IMR-90 (cell line): ENCODE results near the gene SMC1B. TPM values are rescaled to one million over a fixed set of nuclear protein-coding genes. Genes with fewer than 3 reads are reported as not detected.

Source experiments
- ATAC-seq: fragments of 200-7000 bp; cut with Tn5 transposase; 2 replicates; pipeline ENCODE4 v1.9.1; 2020; ENCODE audit warnings: low read depth, mild to moderate bottlenecking, moderate library complexity
- BruUV-seq: library from RNA; stranded (reverse); fragments of 400-500 nt; replicated peaks from 2 replicates; lab custom pipeline; 2021; lab: Mats Ljungman, UMichigan
- CTCF ChIA-PET: fragments of 300-600 bp; formaldehyde crosslinking; extraction: SDS; loops from one replicate; lab custom pipeline; 2021; ENCODE audit warnings: antibody characterized with exemption; lab: Yijun Ruan, JAX
- POLR2A ChIA-PET: fragments of 300-600 bp; sonication (Branson Sonifier 250); formaldehyde crosslinking; loops from one replicate; lab custom pipeline; 2022; ENCODE audit warnings: antibody characterized with exemption; ENCODE audit not compliant: unreplicated experiment; lab: Charles Lee
- DNase-seq: peaks from one replicate; pipeline ENCODE4 v3.0.0; 2013
- H2AFZ ChIP-seq: replicated peaks from 2 replicates; pipeline ENCODE3; 2013; ENCODE audit warnings: low read length, mild to moderate bottlenecking; ENCODE audit not compliant: poor library complexity
- H2AK5ac ChIP-seq: 2 replicates; pipeline ENCODE4 v1.6.1; 2013; ENCODE audit warnings: low read depth, low read length, inconsistent platforms
- H2AK9ac ChIP-seq: replicated peaks from 2 replicates; pipeline ENCODE3; 2013; ENCODE audit warnings: mild to moderate bottlenecking, low read depth, low read length, moderate library complexity; ENCODE audit not compliant: poor library complexity
- H2BK120ac ChIP-seq: 2 replicates; pipeline ENCODE4 v1.6.1; 2013; ENCODE audit warnings: low read depth, low read length, inconsistent platforms
- H2BK15ac ChIP-seq: 3 replicates; pipeline ENCODE4 v1.6.1; 2013; ENCODE audit warnings: low read depth, low read length, inconsistent platforms
- H2BK20ac ChIP-seq: 2 replicates; pipeline ENCODE4 v1.6.1; 2013; ENCODE audit warnings: low read depth, mild to moderate bottlenecking, inconsistent platforms, low read length, moderate library complexity
- H2BK5ac ChIP-seq: 2 replicates; pipeline ENCODE4 v1.6.1; 2013; ENCODE audit warnings: mild to moderate bottlenecking, low read depth, low read length, inconsistent platforms; ENCODE audit not compliant: poor library complexity, severe bottlenecking
- H3K14ac ChIP-seq: replicated peaks from 2 replicates; pipeline ENCODE4 v1.6.1; 2013; ENCODE audit warnings: low read depth, low read length, inconsistent platforms
- H3K18ac ChIP-seq: 2 replicates; pipeline ENCODE4 v1.6.1; 2013; ENCODE audit warnings: low read depth, low read length, control low read depth
- H3K23ac ChIP-seq: 2 replicates; pipeline ENCODE4 v1.6.1; 2013; ENCODE audit warnings: low read depth, low read length, inconsistent platforms
- H3K27ac ChIP-seq: 2 replicates; pipeline ENCODE4 v1.5.1; 2013; ENCODE audit warnings: mild to moderate bottlenecking, control low read depth, low read length; ENCODE audit not compliant: insufficient read depth
- H3K27me3 ChIP-seq: 2 replicates; pipeline ENCODE4 v1.6.1; 2013; ENCODE audit warnings: low read length; ENCODE audit not compliant: control insufficient read depth, insufficient read depth
- H3K36me3 ChIP-seq: 2 replicates; pipeline ENCODE4 v1.6.1; 2013; ENCODE audit warnings: low read length, mixed read lengths; ENCODE audit not compliant: control insufficient read depth, insufficient read depth
- H3K4ac ChIP-seq: 2 replicates; pipeline ENCODE4 v1.6.1; 2013; ENCODE audit warnings: low read depth, low read length, inconsistent platforms
- H3K4me1 ChIP-seq: 2 replicates; pipeline ENCODE4 v1.6.1; 2013; ENCODE audit warnings: low read length, mixed read lengths; ENCODE audit not compliant: control insufficient read depth, insufficient read depth
- H3K4me2 ChIP-seq: 2 replicates; pipeline ENCODE4 v1.6.1; 2013; ENCODE audit warnings: low read depth, mild to moderate bottlenecking, control low read depth, low read length, moderate library complexity
- H3K4me3 ChIP-seq: 2 replicates; pipeline ENCODE4 v1.5.1; 2013; ENCODE audit warnings: low read depth, mild to moderate bottlenecking, control low read depth, low read length, moderate library complexity; ENCODE audit not compliant: insufficient read depth
- H3K56ac ChIP-seq: 2 replicates; pipeline ENCODE4 v1.6.1; 2013; ENCODE audit warnings: low read length, inconsistent platforms; ENCODE audit not compliant: insufficient read depth; ENCODE audit errors: extremely low read depth
- H3K79me1 ChIP-seq, 2 experiments: 2 replicates each; pipeline ENCODE4 v1.6.1; 2013; ENCODE audit warnings: low read length in 2 of 2, inconsistent platforms in 1 of 2, low read depth in 1 of 2
- H3K9ac ChIP-seq: 2 replicates; pipeline ENCODE4 v1.6.1; 2013; ENCODE audit warnings: low read depth, low read length, control low read depth
- H3K9me1 ChIP-seq: 2 replicates; pipeline ENCODE4 v1.6.1; 2013; ENCODE audit warnings: low read length, inconsistent platforms; ENCODE audit not compliant: insufficient read depth
- H3K9me3 ChIP-seq: 2 replicates; pipeline ENCODE4 v1.6.1; 2013; ENCODE audit warnings: low read length; ENCODE audit not compliant: control insufficient read depth, insufficient read depth
- H4K20me1 ChIP-seq: 2 replicates; pipeline ENCODE4 v1.6.1; 2013; ENCODE audit warnings: low read length, inconsistent platforms; ENCODE audit not compliant: insufficient read depth
- H4K5ac ChIP-seq: 2 replicates; pipeline ENCODE4 v1.6.1; 2013; ENCODE audit warnings: mild to moderate bottlenecking, low read depth, low read length, control low read depth
- H4K8ac ChIP-seq, 2 experiments: 2 replicates each; pipeline ENCODE4 v1.6.1; 2013; ENCODE audit warnings: low read depth in 2 of 2, low read length in 2 of 2, control low read depth in 1 of 2, inconsistent platforms in 1 of 2
- H4K91ac ChIP-seq: 2 replicates; pipeline ENCODE4 v1.6.1; 2013; ENCODE audit warnings: low read depth, low read length, inconsistent platforms; ENCODE audit not compliant: insufficient read depth
- BHLHE40 ChIP-seq: fragments of 150-350 bp; IDR thresholded peaks from 2 replicates; pipeline ENCODE4 v1.6.1; 2016; ENCODE audit warnings: mild to moderate bottlenecking, low read depth, low read length
- CEBPB ChIP-seq: IDR thresholded peaks from 2 replicates; pipeline ENCODE4 v1.6.1; 2012; ENCODE audit warnings: low read depth, low read length, improper control_type of control experiment
- CTCF ChIP-seq: conservative IDR thresholded peaks from 2 replicates; pipeline ENCODE4 v1.5.1; 2012; ENCODE audit warnings: mild to moderate bottlenecking, low read depth, low read length, improper control_type of control experiment
- FOS ChIP-seq: fragments of 150-350 bp; IDR thresholded peaks from 2 replicates; pipeline ENCODE4 v1.6.1; 2016; ENCODE audit warnings: low read depth, low read length
- MAFK ChIP-seq: IDR thresholded peaks from 2 replicates; pipeline ENCODE4 v1.6.1; 2012; ENCODE audit warnings: low read depth, low read length, improper control_type of control experiment
- POLR2A ChIP-seq: IDR thresholded peaks from 2 replicates; pipeline ENCODE4 v1.6.1; 2012; ENCODE audit warnings: mild to moderate bottlenecking, low read depth, low read length
- RAD21 ChIP-seq: IDR thresholded peaks from 2 replicates; pipeline ENCODE4 v1.6.1; 2012; ENCODE audit warnings: low read length, improper control_type of control experiment
- SMC3 ChIP-seq: fragments of 150-350 bp; IDR thresholded peaks from 2 replicates; pipeline ENCODE4 v1.6.1; 2016; ENCODE audit warnings: low read depth, mild to moderate bottlenecking, antibody characterized with exemption, low read length, moderate library complexity
- WGBS, 2 experiments: methylation state at CpG; one replicate each; pipeline versions ENCODE4 v1.1.5 to v1.1.7; 2013; ENCODE audit warnings: missing lambda C conversion rate in 2 of 2; ENCODE audit not compliant: insufficient read length in 1 of 2; ENCODE audit errors: extremely low coverage in 2 of 2; 5-methylcytosine and 5-hydroxymethylcytosine counted together
- dilution Hi-C: fragments of 300-500 bp; cut with HindIII; formaldehyde crosslinking; loops from one replicate; pipeline ENCODE4 v1.14.3; 2018; ENCODE audit warnings: low sequenced_read_pairs; ENCODE audit not compliant: unreplicated experiment
- in situ Hi-C: fragments of 300-500 bp; cut with MboI; formaldehyde crosslinking; loops from 3 replicates; pipeline ENCODE4 v1.14.3; 2019; ENCODE audit warnings: low sequenced_read_pairs, inconsistent platforms, mixed read lengths
- intact Hi-C: fragments of 100-400 bp; cut with micrococcal nuclease; formaldehyde crosslinking; loops from 2 replicates; pipeline ENCODE4 v1.10.0; 2022
- polyA plus RNA-seq, 3 experiments: library from polyadenylated mRNA; depleted of rRNA; stranded (reverse); fragments of >200 nt; gene quantifications; 2 replicates each; pipeline ENCODE4 v1.2.3, GENCODE V29; 2012; ENCODE audit warnings: low replicate concordance in 1 of 3
- total RNA-seq: library from RNA; depleted of rRNA; stranded (reverse); fragments of >200 nt; gene quantifications from 2 replicates; pipeline ENCODE4 v1.2.3, GENCODE V29; 2012

SMC1B gene
- total and polyA plus RNA-seq, 2 of the 4 experiments (the other 2 are of a cell fraction) = not detected

GRCh38 chr22:45358127-45358526 lies 55.3 kb downstream of the SMC1B start:
- no peak overlapping the region for H2BK5ac ChIP-seq
- H2BK20ac ChIP-seq = no peak overlapping the region
- H3K9me1 ChIP-seq = no peaks in the 10 kb centered on the region
- no peak for DNase-seq
- H4K5ac ChIP-seq = no peak overlapping the region
- no peaks in the 10 kb centered on the region for H3K4me1 ChIP-seq
- H2AFZ ChIP-seq = no peak overlapping the region
- no peak overlapping the region for H3K4me2 ChIP-seq
- H2BK15ac ChIP-seq = no peak overlapping the region
- H3K18ac ChIP-seq = no peak overlapping the region
- no peak overlapping the region for H3K56ac ChIP-seq
- dilution Hi-C loops (no loop called here), in situ Hi-C loops (no loop called here), intact Hi-C loops (loop anchor here (5.0 kb wide), 1 partner anchor 39 kb away; no protein-coding TSS in a partner anchor)
- BruUV-seq = no TSS peak
- no peak overlapping the region for H4K91ac ChIP-seq
- H2AK5ac ChIP-seq = no peak overlapping the region
- TF ChIP-seq CEBPB (no peak), SMC3 (no peak), BHLHE40 (no peak), RAD21 (no peak), CTCF (no peak), POLR2A (no peak), MAFK (no peak), FOS (no peak)
- H3K36me3 ChIP-seq = no peaks in the 10 kb centered on the region
- WGBS, 2 experiments = no CpG with 5 or more reads among the region's 1 CpG
- peaks cover 13% of the 10 kb centered on the region for H3K27me3 ChIP-seq
- no peak for ATAC-seq
- H3K9me3 ChIP-seq = no peaks in the 10 kb centered on the region
- H4K20me1 ChIP-seq = no peaks in the 10 kb centered on the region
- no peak overlapping the region for H3K9ac ChIP-seq
- no peak overlapping the region for H3K27ac ChIP-seq
- H3K4me3 ChIP-seq = no peak overlapping the region
- no peak overlapping the region for H3K4ac ChIP-seq
- no peak overlapping the region for H3K23ac ChIP-seq
- H4K8ac ChIP-seq = no peak overlapping the region
- H3K79me1 ChIP-seq = no peaks in the 10 kb centered on the region
- POLR2A ChIA-PET = no interaction called here
- CTCF ChIA-PET = no interaction called here
- no peak overlapping the region for H2AK9ac ChIP-seq
- H3K14ac ChIP-seq = no peak overlapping the region
- H2BK120ac ChIP-seq = no peak overlapping the region
